Colonic mucosa (tissue), 4 donors: Measurements from ENCODE around the gene OLFML2B. TPM values are rescaled to one million over a fixed set of nuclear protein-coding genes. Genes with fewer than 3 reads are reported as not detected.

Experiments
- DNase-seq: peaks from one replicate; pipeline ENCODE4 v3.0.0-alpha.2; 2020
- H3K27ac ChIP-seq: fragments of 200-600 bp; one replicate; pipeline ENCODE4 v1.8.0; 2021
- H3K27me3 ChIP-seq: fragments of 200-600 bp; one replicate; pipeline ENCODE4 v1.8.0; 2021
- H3K36me3 ChIP-seq: fragments of 200-600 bp; one replicate; pipeline ENCODE4 v1.8.0; 2021
- H3K4me1 ChIP-seq: fragments of 200-600 bp; one replicate; pipeline ENCODE4 v1.8.0; 2021; ENCODE audit warnings: mild to moderate bottlenecking
- H3K4me3 ChIP-seq: fragments of 200-600 bp; one replicate; pipeline ENCODE4 v1.8.0; 2021
- H3K9ac ChIP-seq, 2 donors: one replicate each; pipeline ENCODE4 v1.7.0; 2013; ENCODE audit warnings: control low read depth in 2 of 2, low read depth in 2 of 2, low read length in 2 of 2
- H3K9me3 ChIP-seq: fragments of 200-600 bp; one replicate; pipeline ENCODE4 v1.8.0; 2021
- intact Hi-C: fragments of 100-400 bp; cut with DNase I; formaldehyde crosslinking; loops from one replicate; pipeline ENCODE4 v1.14.1; 2022
- total RNA-seq, 2 donors: library from RNA; stranded (reverse); fragmentation: NEBNext Ultra II Directional in 1 of 2; extraction: Animal tissue kit (Norgen Biotek cat#: 25700) in 1 of 2; gene quantifications; one replicate each; pipeline ENCODE4 v1.2.1, GENCODE V29; 2021
- TF ChIP-seq, protein P1 (sequence below): fragments of 200-600 bp; IDR thresholded peaks from one replicate; pipeline ENCODE4 v1.8.0; 2022; ENCODE audit warnings: antibody characterized with exemption, mild to moderate bottlenecking
- donor health status: healthy.
- donor health status: DM: no; HTN: no; CAD: no.
- donor health status: DM: no; HTN: no; CAD: no.

The OLFML2B gene
- total RNA-seq, 2 donors from 2014 or later, result 0.57 to 5.2 TPM

DNA sequence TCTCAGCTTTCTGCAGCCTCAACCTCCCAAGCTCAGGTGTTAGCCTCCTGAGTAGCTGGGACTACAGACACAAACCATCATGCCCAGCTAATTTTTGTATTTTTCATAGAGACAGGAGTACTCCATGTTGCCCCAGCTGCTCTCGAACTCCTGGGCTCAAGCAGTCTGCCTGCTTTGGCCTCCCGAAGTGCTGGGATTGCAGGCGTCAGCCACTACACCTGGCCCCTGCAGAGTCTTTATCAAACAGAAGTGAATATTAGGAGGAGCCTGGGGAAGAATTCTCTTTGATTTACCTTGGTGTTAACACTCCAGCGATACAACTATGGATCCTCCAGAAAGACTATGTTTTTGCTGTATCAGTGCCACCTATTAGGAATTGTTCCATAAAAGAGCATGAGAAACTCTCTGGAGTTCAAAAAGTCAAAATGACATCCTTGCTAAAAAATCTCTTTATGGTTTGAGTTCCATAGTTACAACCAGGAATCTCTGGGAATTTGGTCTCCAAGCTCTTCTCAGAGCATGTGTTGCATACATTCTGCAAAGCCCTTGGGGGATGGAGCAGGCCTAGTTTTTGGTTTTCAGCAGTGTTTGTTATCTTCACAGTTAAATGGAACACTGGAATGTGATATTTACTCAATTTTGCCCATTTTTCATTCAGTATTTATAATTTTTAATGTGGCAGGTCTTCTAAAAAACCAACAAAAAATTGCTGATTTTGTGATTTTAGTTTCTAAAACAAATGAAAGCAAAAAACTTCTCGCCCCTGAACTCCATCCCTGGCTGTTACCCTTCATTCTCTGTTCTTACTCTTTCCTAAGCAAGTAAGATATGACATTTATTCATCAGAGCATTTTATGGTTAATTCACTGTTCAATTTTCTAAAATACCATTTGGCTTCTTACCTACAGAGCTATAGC lies 77.3 kb downstream of the OLFML2B start:
- Histone ChIP-seq H3K27ac (no peak overlapping the region), H3K4me3 (no peak overlapping the region), H3K9me3 (no peaks in the 10 kb centered on the region), H3K36me3 (no peaks in the 10 kb centered on the region), H3K27me3 (no peaks in the 10 kb centered on the region), H3K4me1 (no peaks in the 10 kb centered on the region), H3K9ac (no peak overlapping the region)
- intact Hi-C loops, result no loop called here
- TF ChIP-seq, protein P1, sequence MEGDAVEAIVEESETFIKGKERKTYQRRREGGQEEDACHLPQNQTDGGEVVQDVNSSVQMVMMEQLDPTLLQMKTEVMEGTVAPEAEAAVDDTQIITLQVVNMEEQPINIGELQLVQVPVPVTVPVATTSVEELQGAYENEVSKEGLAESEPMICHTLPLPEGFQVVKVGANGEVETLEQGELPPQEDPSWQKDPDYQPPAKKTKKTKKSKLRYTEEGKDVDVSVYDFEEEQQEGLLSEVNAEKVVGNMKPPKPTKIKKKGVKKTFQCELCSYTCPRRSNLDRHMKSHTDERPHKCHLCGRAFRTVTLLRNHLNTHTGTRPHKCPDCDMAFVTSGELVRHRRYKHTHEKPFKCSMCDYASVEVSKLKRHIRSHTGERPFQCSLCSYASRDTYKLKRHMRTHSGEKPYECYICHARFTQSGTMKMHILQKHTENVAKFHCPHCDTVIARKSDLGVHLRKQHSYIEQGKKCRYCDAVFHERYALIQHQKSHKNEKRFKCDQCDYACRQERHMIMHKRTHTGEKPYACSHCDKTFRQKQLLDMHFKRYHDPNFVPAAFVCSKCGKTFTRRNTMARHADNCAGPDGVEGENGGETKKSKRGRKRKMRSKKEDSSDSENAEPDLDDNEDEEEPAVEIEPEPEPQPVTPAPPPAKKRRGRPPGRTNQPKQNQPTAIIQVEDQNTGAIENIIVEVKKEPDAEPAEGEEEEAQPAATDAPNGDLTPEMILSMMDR, result no peak
- no peak for DNase-seq

DNA sequence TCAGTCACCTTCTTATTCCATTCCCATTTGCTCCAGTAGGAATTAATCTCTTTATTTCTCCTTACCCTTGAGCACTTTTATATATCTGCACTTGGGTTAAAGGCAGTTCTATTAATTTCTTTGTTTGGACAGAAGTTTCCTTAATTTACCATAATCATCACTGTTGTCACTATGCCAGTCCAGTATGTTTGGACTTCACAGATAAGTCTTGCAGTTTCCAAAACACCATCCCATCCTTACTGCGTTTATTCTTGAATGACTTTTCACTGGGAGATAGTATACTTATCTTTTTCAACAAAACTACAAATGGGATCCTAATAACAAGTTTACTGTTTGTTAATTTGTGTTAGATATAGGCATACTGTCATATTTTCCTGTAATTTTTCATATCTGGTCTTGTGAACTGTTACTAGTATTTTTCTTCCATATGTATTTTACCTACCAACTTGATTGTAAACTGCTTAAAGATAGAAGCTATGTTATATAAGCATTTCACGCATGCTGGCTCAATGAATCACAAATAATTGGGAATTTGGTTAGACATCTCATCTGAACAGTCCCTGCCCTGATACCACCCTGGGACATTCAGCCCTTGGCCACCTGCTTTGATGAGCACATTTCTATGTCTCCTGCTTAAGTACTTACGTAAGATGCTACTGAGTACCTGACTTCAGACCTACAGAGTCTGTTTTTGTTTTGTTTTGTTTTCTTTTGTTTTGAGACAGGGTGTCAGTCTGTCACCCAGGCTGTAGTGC lies 78.2 kb downstream of the OLFML2B start:
- no peaks in the 10 kb centered on the region for H3K9me3 ChIP-seq
- H3K27me3 ChIP-seq, result no peaks in the 10 kb centered on the region
- H3K4me1 ChIP-seq, result no peaks in the 10 kb centered on the region
- no peak overlapping the region for H3K9ac ChIP-seq
- H3K4me3 ChIP-seq, result no peak overlapping the region
- DNase-seq, result no peak
- no peak overlapping the region for H3K27ac ChIP-seq
- TF ChIP-seq, protein P1, result no peak
- intact Hi-C loops, result no loop called here
- H3K36me3 ChIP-seq, result no peaks in the 10 kb centered on the region

DNA sequence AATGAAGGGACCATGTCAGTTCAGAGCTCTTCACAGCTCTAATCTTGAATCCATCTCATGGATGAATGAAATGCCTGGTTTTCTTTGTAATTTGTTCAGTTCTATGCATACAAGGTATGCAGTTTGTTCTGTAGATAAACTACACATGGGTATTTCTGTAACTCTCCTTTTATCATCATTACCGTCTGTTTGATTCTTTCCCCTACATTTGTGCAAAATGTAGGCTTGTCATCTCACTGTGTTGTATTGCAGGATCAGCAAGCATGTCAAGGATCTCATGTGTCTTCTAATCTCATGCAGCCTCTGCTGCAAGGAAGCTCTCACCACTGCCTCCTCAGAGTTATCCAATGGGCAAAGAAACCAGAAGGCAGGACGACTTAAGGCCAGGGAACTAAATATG lies 79.3 kb downstream of the OLFML2B start:
- no peaks in the 10 kb centered on the region for H3K9me3 ChIP-seq
- no peak overlapping the region for H3K9ac ChIP-seq
- H3K4me3 ChIP-seq, result no peak overlapping the region
- no peaks in the 10 kb centered on the region for H3K27me3 ChIP-seq
- TF ChIP-seq, protein P1, result no peak
- no peak for DNase-seq
- intact Hi-C loops, result no loop called here
- no peak overlapping the region for H3K27ac ChIP-seq
- no peaks in the 10 kb centered on the region for H3K4me1 ChIP-seq
- no peaks in the 10 kb centered on the region for H3K36me3 ChIP-seq

DNA sequence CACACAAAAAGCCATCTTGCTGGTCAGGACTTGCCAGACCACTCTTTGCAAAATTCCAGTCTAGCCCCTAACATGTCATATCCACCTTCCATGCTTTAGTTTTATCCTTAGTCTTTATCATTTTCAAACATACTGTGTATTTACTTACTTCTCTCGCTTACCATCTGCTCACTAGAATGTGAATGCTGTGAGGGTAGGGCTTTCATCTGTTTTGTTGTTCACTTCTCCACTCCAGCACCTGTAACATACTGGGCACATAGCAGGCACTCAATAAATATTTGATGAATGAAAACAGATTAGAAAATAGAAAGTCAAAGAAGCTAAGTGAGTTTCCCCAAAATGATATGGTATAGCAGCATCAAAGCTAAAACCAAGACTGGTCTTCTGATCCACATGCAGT lies 79.9 kb downstream of the OLFML2B start:
- Histone ChIP-seq H3K36me3 (no peaks in the 10 kb centered on the region), H3K27me3 (no peaks in the 10 kb centered on the region), H3K27ac (no peak overlapping the region), H3K4me3 (no peak overlapping the region), H3K9ac (no peak overlapping the region), H3K9me3 (no peaks in the 10 kb centered on the region), H3K4me1 (no peaks in the 10 kb centered on the region)
- intact Hi-C loops, result no loop called here
- DNase-seq, result no peak
- TF ChIP-seq, protein P1, result no peak

DNA sequence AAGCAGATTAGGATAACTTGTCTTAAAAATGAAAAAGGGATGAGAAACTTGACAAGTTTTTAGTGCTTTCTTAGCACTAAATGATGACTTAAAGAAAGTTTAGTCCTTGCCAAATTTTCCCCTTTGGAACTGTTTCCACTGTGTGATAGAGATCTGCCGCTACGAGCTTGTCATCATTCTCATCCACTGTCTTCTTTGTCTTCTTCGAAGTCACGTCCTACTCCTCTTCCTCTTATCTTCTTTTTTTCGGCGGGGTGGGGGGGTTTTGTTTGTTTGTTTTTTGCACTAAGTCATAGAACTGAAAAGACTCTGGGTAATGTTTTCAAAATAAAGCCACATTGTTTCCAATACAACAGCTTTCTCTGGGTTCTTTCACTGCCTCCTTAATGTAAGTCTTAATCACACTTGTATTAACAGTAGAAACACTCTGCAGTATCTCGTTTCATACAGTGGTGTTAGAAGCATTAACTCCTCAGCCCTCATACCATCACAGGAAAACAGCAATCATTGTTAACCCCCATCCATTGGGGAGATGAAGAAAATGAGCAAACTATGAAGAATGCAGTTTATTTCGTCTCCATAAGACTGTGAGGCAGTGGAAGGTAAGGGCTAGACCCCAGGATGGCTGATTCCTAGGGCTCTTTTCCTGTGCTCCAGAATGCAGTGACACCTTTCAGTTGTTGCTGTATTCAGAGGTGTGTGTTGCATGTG lies 81.8 kb downstream of the OLFML2B start:
- no peak overlapping the region for H3K9ac ChIP-seq
- no peaks in the 10 kb centered on the region for H3K36me3 ChIP-seq
- TF ChIP-seq, protein P1, result no peak
- no peak for DNase-seq
- H3K9me3 ChIP-seq, result no peaks in the 10 kb centered on the region
- H3K27ac ChIP-seq, result no peak overlapping the region
- H3K4me1 ChIP-seq, result no peaks in the 10 kb centered on the region
- intact Hi-C loops, result no loop called here
- no peak overlapping the region for H3K4me3 ChIP-seq
- H3K27me3 ChIP-seq, result no peaks in the 10 kb centered on the region
